ENCODE data around the gene PLAC1.

DNA sequence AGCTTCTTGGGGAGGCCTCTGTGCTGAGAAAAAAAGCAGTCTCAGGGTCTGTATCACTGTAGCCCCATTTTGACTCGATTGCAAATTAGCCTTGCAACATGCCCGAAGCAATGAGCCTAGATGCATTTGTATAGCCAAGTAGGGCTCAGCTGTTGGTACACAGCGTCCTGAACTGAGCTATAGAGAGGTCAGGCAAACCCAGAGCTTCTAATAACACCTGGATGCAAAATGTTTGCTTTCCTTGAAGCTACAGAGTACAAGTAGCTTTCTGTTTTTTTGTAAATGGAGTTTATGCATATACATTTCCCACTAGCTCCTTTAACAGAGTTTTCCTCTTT lies 87.8 kb downstream of the PLAC1 start:
- TF ChIP-seq EZH2 (IDR thresholded peaks at IDR 0.05) (no peak), POLR2AphosphoS5 (IDR thresholded peaks at IDR 0.05; ENCODE audit: borderline replicate concordance, low read depth, low read length) (no peak)

Measured in SK-N-MC (cell line).